ENCODE measurements around the gene BABAM2.

GRCh38 chr2:28086611-28087010, 196.1 kb downstream of the BABAM2 start:
- TF ChIP-seq REST (IDR thresholded peaks at IDR 0.05) = no peak
- no peak for TF ChIP-seq CTCF (IDR thresholded peaks at IDR 0.05; ENCODE audit: low read depth, low read length, missing input control)
- TF ChIP-seq ZBTB33 (IDR thresholded peaks at IDR 0.05) = no peak
- TF ChIP-seq SP1 (IDR thresholded peaks at IDR 0.05) = no peak
- TF ChIP-seq EGR1 (IDR thresholded peaks at IDR 0.05; ENCODE audit: low read depth in 2 of 2) = no peak
- no peak for TF ChIP-seq MAX (IDR thresholded peaks at IDR 0.05)
- TF ChIP-seq RAD21 (IDR thresholded peaks at IDR 0.05) = no peak
- no peak for TF ChIP-seq RXRA (IDR thresholded peaks at IDR 0.05)
- TF ChIP-seq YY1 (IDR thresholded peaks at IDR 0.05) = no peak
- no peak for TF ChIP-seq GABPA (IDR thresholded peaks at IDR 0.05 in 1 of 2, conservative IDR thresholded peaks at IDR 0.05 in 1 of 2)

Data from liver (tissue), 3 donors.